Measurements from ENCODE around the gene SNAI1.

SNAI1 gene

GRCh38 chr20:50034567-50035180 is 51.9 kb downstream of the SNAI1 start:
- Histone ChIP-seq H3F3A (ENCODE audit: insufficient read depth, low read length) (no peaks in the 10 kb centered on the region), H3K79me2 (ENCODE audit: low read length) (no peaks in the 10 kb centered on the region), H4K20me1 (ENCODE audit: insufficient read depth, low read length) (no peaks in the 10 kb centered on the region), H3K9me3 (replicated peaks; ENCODE audit: insufficient read depth, low read length) (no peaks in the 10 kb centered on the region), H3K4me1 (ENCODE audit: low read length) (no peaks in the 10 kb centered on the region), H3K9ac (ENCODE audit: low read length) (no peak overlapping the region), H2AFZ (ENCODE audit: low read length) (no peak overlapping the region), H3K27ac (ENCODE audit: low read length) (no peak overlapping the region), H3K36me3 (replicated peaks; ENCODE audit: insufficient read depth, low read length) (no peaks in the 10 kb centered on the region), H3K27me3 (replicated peaks; ENCODE audit: insufficient read depth, low read length) (no peaks in the 10 kb centered on the region), H3K4me2 (ENCODE audit: low read depth, low read length) (no peak overlapping the region), H3K9me2 (replicated peaks; ENCODE audit: insufficient read depth, low read length) (no peaks in the 10 kb centered on the region), H3K4me3 (ENCODE audit: low read length) (no peak overlapping the region)
- no peak for TF ChIP-seq EZH2 (optimal IDR thresholded peaks at IDR 0.05; ENCODE audit: low read depth, low read length)
- TF ChIP-seq EZH2phosphoT487 (IDR thresholded peaks at IDR 0.05; ENCODE audit: low read length): no peak
- no peak for TF ChIP-seq CTCF (IDR thresholded peaks at IDR 0.05; ENCODE audit: low read length)
- DNase-seq: no peak

GRCh38 chr20:50036703-50037102 is 53.9 kb downstream of the SNAI1 start:
- no peaks in the 10 kb centered on the region for H4K20me1 ChIP-seq (ENCODE audit: insufficient read depth, low read length)
- H3K4me2 ChIP-seq (ENCODE audit: low read depth, low read length): no peak overlapping the region
- H3K9ac ChIP-seq (ENCODE audit: low read length): no peak overlapping the region
- H3K9me3 ChIP-seq (replicated peaks; ENCODE audit: insufficient read depth, low read length): no peaks in the 10 kb centered on the region
- no peaks in the 10 kb centered on the region for H3K27me3 ChIP-seq (replicated peaks; ENCODE audit: insufficient read depth, low read length)
- H3K9me2 ChIP-seq (replicated peaks; ENCODE audit: insufficient read depth, low read length): no peaks in the 10 kb centered on the region
- H3K79me2 ChIP-seq (ENCODE audit: low read length): no peaks in the 10 kb centered on the region
- H3F3A ChIP-seq (ENCODE audit: insufficient read depth, low read length): no peaks in the 10 kb centered on the region
- no peak overlapping the region for H2AFZ ChIP-seq (ENCODE audit: low read length)
- TF ChIP-seq CTCF (IDR thresholded peaks at IDR 0.05; ENCODE audit: low read length) (no peak), EZH2phosphoT487 (IDR thresholded peaks at IDR 0.05; ENCODE audit: low read length) (no peak), EZH2 (optimal IDR thresholded peaks at IDR 0.05; ENCODE audit: low read depth, low read length) (no peak)
- DNase-seq: no peak
- no peak overlapping the region for H3K4me3 ChIP-seq (ENCODE audit: low read length)
- H3K27ac ChIP-seq (ENCODE audit: low read length): no peak overlapping the region
- H3K36me3 ChIP-seq (replicated peaks; ENCODE audit: insufficient read depth, low read length): no peaks in the 10 kb centered on the region
- H3K4me1 ChIP-seq (ENCODE audit: low read length): no peaks in the 10 kb centered on the region

GRCh38 chr20:50037123-50037522 is 54.3 kb downstream of the SNAI1 start:
- Histone ChIP-seq H3K27ac (ENCODE audit: low read length) (no peak overlapping the region), H3K4me3 (ENCODE audit: low read length) (no peak overlapping the region), H3K27me3 (replicated peaks; ENCODE audit: insufficient read depth, low read length) (no peaks in the 10 kb centered on the region), H3K4me2 (ENCODE audit: low read depth, low read length) (no peak overlapping the region), H3K4me1 (ENCODE audit: low read length) (no peaks in the 10 kb centered on the region), H4K20me1 (ENCODE audit: insufficient read depth, low read length) (no peaks in the 10 kb centered on the region), H3K79me2 (ENCODE audit: low read length) (no peaks in the 10 kb centered on the region), H3K9ac (ENCODE audit: low read length) (no peak overlapping the region), H3K9me3 (replicated peaks; ENCODE audit: insufficient read depth, low read length) (no peaks in the 10 kb centered on the region), H3F3A (ENCODE audit: insufficient read depth, low read length) (no peaks in the 10 kb centered on the region), H2AFZ (ENCODE audit: low read length) (no peak overlapping the region), H3K36me3 (replicated peaks; ENCODE audit: insufficient read depth, low read length) (no peaks in the 10 kb centered on the region), H3K9me2 (replicated peaks; ENCODE audit: insufficient read depth, low read length) (no peaks in the 10 kb centered on the region)
- no peak for DNase-seq
- TF ChIP-seq EZH2phosphoT487 (IDR thresholded peaks at IDR 0.05; ENCODE audit: low read length): no peak
- no peak for TF ChIP-seq CTCF (IDR thresholded peaks at IDR 0.05; ENCODE audit: low read length)
- no peak for TF ChIP-seq EZH2 (optimal IDR thresholded peaks at IDR 0.05; ENCODE audit: low read depth, low read length)
